Mesodermal cell (in vitro differentiated cells): Measurements from ENCODE around the gene P2RX5.
"Not testable (repeated sequence)": the region's sequence is repeated elsewhere in the genome, so short reads cannot be mapped to it uniquely, and the experiment has no call there.

Experiments used
- H3K27ac ChIP-seq: 2 replicates; pipeline ENCODE4 v1.7.0; 2013; ENCODE audit warnings: mild to moderate bottlenecking, low read depth, low read length, moderate library complexity; ENCODE audit not compliant: severe bottlenecking
- H3K36me3 ChIP-seq: 2 replicates; pipeline ENCODE4 v1.7.1; 2013; ENCODE audit warnings: mild to moderate bottlenecking, low read length, moderate library complexity; ENCODE audit not compliant: control insufficient read depth, insufficient read depth
- H3K4me1 ChIP-seq: one replicate; pipeline ENCODE4 v1.7.1; 2013; ENCODE audit warnings: mild to moderate bottlenecking, low read length; ENCODE audit not compliant: insufficient read depth, control insufficient read depth, poor library complexity, severe bottlenecking
- H3K4me3 ChIP-seq: 2 replicates; pipeline ENCODE4 v1.7.0; 2013; ENCODE audit warnings: low read length, control low read depth, mild to moderate bottlenecking; ENCODE audit not compliant: insufficient read depth, poor library complexity, severe bottlenecking; ENCODE audit errors: extremely low read depth
- H3K9me3 ChIP-seq: 2 replicates; pipeline ENCODE4 v1.7.1; 2013; ENCODE audit warnings: mild to moderate bottlenecking, low read length, moderate library complexity; ENCODE audit not compliant: control insufficient read depth
- WGBS, 2 experiments: methylation state at CpG; one replicate each; pipeline ENCODE4 v1.1.5; 2013; ENCODE audit warnings: missing lambda C conversion rate in 2 of 2; ENCODE audit not compliant: insufficient coverage in 2 of 2; 5-methylcytosine and 5-hydroxymethylcytosine counted together

P2RX5 gene

DNA sequence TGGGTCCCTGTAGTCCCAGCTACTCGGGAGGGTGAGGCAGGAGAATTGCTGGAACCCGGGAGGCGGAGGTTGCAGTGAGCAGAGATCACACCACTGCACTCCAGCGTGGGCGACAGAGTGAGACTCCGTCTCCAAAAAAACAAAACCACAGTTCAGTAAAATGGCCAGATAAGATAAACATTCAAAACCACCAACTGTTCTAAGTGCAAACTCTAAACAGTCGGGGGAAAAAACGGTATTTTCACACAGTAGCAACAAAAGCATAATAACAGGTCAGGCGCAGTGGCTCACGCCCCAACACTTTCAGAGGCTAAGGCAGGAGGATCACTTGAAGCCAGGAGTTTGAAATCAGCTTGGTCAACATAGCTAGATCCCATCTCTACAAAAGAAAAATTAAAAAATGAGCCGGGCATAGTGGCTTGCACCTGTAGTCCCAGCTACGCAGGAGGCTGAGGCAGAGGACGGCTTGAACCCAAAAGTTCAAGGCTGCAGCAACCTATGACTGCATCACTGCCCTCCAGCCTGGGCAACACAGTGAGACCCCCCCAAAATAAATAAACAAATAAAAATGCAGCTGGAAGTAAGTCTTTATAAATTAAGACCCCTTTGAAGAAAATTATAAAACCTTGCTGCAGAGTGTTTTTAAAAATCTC lies 17.0 kb upstream of the P2RX5 start:
- Histone ChIP-seq H3K4me3 (no peak overlapping the region), H3K36me3 (peaks cover 51% of the 10 kb centered on the region), H3K4me1 (no peaks in the 10 kb centered on the region), H3K27ac (no peak overlapping the region), H3K9me3 (no peaks in the 10 kb centered on the region)
- WGBS, 2 experiments: 83 to 90% methylated on average over 10 to 12 of the region's 13 CpGs

DNA sequence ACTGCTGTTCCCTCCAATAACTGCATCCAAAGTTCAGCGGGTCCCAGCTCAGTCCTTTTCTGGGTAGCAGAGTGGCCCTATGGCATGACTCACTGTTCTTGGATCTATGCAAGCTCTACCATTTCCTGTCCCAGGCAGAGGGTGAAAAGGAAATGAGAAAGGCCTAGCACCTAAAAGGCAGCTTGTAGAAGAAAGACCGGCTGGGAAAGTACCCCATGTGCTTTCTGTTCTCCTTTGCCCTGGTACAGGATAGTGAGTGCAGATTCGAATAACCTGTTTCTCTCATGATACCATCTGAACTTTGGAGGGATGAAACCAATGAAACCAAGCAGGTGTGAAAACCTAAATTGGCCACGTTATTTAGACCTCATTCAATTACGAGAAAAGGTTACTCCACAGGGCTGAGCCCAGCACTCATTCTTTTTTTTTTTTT lies 15.0 kb upstream of the P2RX5 start:
- H3K4me1 ChIP-seq: no peaks in the 10 kb centered on the region
- no peaks in the 10 kb centered on the region for H3K9me3 ChIP-seq
- peaks cover 32% of the 10 kb centered on the region for H3K36me3 ChIP-seq
- 65 to 80% methylated on average over 3 of the region's 5 CpGs for WGBS, 2 experiments
- H3K27ac ChIP-seq: peak overlapping the region; percentile 59
- no peak overlapping the region for H3K4me3 ChIP-seq

DNA sequence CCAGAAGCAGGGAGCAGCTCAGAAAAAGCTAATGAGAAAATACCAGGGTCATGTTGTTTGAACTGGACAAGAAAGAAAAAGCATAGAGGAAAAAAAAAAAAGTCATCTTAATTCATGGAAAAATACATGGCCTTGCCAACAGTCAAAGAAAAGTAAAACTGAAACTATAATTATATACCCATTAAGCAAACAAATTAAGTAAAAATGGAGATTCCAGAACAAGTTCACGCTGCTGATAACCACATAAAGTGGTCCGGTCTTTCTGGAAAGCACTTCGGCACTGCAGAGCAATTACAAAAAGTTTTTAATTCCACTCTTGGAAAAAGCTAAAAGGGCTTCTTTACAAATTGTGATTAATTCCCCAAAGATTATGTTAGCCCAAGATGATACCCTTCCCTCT lies 12.4 kb upstream of the P2RX5 start:
- no peak overlapping the region for H3K27ac ChIP-seq
- H3K36me3 ChIP-seq: peaks cover 18% of the 10 kb centered on the region
- H3K9me3 ChIP-seq: no peaks in the 10 kb centered on the region
- WGBS, 2 experiments: 94 to 100% methylated on average over 3 of the region's 3 CpGs
- no peak overlapping the region for H3K4me3 ChIP-seq
- no peaks in the 10 kb centered on the region for H3K4me1 ChIP-seq

DNA sequence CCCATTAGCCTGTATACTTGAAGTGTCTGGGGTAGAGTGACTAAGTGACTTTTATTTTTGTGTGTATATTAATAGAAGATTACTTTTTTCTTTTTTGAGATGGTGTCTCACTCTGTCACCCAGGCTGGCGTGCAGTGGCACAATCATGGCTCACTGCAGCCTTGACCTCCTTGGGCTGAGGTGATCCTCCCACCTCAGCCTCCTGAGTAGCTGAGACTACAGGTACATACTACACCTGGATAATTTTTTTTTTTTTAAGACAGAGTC lies 9.7 kb upstream of the P2RX5 start:
- not testable (repeated sequence) for H3K4me1 ChIP-seq, H3K9me3 ChIP-seq, H3K27ac ChIP-seq, H3K36me3 ChIP-seq, H3K4me3 ChIP-seq
- WGBS, 2 experiments: 75 to 100% methylated on average over 1 of the region's 1 CpG

DNA sequence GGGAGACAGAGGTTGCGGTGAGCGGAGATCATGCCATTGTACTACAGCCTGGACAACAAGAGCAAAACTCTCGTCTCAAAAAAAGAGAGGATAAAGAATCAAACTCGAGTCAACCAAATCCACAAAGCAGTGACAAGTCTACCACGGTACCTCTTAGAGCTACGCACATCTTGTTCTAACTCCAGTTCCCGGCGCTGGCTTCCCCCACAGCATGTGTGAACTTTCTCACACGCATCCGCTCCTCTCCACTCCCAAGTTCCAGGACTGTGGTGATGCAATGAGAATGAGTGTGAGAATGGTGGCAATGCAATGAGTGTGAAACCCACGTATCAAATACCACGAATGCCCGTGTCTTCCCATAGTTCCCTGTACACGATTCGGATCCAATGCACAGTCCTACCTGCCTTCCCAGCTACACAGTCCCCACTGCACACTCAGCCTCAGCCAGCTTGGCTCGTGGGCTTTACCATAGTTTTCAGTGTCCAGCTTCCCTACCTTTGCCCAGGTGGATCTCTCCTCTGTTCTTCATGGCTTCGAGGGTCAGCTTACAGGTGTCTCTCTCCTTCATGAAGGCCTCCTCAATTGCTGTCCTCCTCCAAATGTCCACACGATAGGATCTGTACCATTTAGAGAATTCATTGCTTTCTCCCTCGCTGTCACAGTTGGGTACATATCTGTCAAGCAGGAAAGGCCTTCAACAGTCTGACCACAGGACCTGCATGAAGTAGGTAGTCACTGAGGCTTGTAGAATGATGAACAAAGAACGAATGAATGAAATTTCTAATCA lies 9.2 kb upstream of the P2RX5 start:
- Histone ChIP-seq H3K9me3 (no peaks in the 10 kb centered on the region), H3K4me1 (no peaks in the 10 kb centered on the region), H3K36me3 (no peaks in the 10 kb centered on the region), H3K4me3 (no peak overlapping the region), H3K27ac (no peak overlapping the region)
- WGBS, 2 experiments: 83 to 88% methylated on average over 16 of the region's 20 CpGs

DNA sequence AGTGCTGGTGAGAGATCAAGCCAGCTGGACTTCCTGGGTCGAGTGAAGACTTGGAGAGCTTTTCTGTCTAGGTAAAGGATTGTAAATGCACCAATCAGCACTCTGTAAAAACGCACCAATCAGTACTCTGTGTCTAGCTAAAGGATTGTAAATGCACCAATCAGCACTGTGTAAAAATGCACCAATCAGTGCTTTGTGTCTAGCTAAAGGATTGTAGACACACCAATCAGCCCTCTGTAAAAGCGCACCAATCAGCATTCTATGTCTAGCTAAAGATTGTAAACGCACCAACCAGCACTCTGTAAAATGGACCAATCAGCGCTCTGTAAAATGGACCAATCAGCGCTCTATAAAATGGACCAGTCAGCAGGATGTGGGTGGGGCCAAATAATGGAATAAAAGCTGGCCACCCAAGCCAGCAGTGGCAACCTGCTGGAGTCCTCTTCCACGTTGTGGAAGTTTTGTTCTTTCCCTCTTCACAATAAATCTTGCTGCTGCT lies 6.1 kb upstream of the P2RX5 start:
- not testable (repeated sequence) for H3K4me1 ChIP-seq, H3K36me3 ChIP-seq, H3K4me3 ChIP-seq, H3K27ac ChIP-seq, H3K9me3 ChIP-seq
- WGBS, 2 experiments: 88 to 94% methylated on average over 3 to 7 of the region's 7 CpGs

DNA sequence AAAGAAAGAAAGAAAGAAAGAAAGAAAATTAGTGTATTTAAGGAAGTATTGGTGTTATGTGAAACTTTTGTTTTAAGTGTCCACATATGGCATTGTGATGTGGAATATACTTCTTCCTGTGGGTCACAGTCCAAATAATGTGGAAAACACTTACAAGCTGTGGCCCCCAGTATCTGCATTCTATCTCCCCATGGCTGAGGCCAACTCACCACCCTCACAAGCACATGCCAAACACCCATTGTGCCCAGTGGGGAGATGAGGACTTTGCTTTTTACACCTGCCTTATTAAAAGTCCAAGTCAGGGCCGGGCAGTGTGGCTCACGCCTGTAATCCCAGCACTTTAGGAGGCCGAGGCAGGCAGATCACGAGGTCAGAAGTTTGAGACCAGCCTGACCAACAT lies 4.0 kb upstream of the P2RX5 start:
- H3K36me3 ChIP-seq: no peaks in the 10 kb centered on the region
- H3K4me3 ChIP-seq: no peak overlapping the region
- H3K27ac ChIP-seq: no peak overlapping the region
- peaks cover 8% of the 10 kb centered on the region for H3K9me3 ChIP-seq
- 93 to 96% methylated on average over 3 to 4 of the region's 4 CpGs for WGBS, 2 experiments
- peaks cover 8% of the 10 kb centered on the region for H3K4me1 ChIP-seq

DNA sequence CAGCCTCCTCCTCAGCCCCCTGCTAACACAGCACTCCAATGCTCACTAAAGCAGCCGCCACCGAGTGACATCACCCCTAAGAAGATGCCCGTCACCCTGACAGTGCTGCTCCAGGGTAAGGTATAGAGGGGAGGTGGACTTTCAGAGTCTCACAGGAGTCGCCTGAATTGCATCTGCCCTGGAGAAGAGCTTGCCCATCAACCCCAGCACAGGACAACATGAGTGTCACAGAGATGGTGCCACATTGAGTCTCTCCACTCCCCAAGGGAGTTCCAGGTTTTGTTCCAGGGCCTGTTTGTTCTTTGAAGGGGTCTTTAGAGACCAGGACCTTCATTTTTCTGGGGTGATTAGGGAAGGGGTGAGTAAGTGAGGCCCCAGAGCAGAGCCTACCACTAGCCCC lies 2.2 kb upstream of the P2RX5 start:
- Histone ChIP-seq H3K9me3 (peaks cover 8% of the 10 kb centered on the region), H3K27ac (no peak overlapping the region), H3K36me3 (no peaks in the 10 kb centered on the region), H3K4me3 (no peak overlapping the region), H3K4me1 (peaks cover 8% of the 10 kb centered on the region)
- WGBS, 2 experiments: 93 to 100% methylated on average over 1 to 2 of the region's 4 CpGs

DNA sequence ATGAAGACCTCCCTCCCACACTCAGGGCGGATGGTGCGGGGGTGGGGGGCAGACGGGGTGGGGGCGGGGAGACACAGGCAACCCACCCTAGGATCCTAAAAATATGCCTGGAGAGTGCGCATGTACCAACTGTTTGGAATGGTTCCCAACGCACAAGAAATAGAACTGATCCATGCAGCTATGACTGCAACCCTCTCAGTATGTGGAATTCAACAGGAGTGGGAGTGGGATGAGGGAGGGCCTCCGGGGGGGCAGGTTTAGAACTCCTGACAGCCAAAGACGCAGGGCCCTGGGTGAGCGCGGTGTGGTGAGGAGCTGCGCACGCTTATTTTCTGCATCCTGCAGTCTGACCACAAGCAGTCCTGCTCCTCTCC lies 1.1 kb upstream of the P2RX5 start:
- Histone ChIP-seq H3K27ac (no peak overlapping the region), H3K9me3 (peaks cover 8% of the 10 kb centered on the region), H3K36me3 (no peaks in the 10 kb centered on the region), H3K4me3 (no peak overlapping the region), H3K4me1 (peaks cover 8% of the 10 kb centered on the region)
- 69 to 89% methylated on average over 9 to 10 of the region's 12 CpGs for WGBS, 2 experiments

DNA sequence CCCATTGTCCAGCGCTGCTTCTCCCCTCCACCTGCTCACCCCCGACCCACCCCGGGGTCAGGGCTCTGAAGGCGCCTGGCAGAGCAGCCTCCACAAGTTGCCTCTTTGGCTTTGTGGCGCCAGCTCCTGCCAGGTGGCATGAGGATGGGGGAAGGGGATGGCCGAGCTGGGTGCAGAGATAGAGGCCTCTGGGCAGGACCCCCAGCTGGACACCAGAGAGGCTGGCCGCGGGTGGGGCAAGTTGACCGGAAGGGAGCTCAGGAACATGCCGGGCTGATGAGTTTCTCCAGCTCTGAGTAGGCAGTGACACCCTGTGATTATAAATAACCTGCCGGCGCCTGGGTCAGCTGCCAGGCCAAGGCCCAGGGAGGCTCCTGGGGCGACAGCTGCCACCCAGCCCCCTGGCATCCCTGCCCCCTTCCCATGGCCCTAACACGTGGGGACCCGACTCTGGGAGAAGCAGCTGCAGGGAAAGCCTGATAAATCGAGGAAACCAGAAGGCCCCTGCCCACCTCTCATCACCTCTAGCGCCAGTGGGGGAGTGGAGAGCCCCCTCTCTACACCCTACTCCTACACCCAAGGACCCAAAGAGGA lies 729 bp downstream of the P2RX5 start:
- peaks cover 8% of the 10 kb centered on the region for H3K9me3 ChIP-seq
- 19 to 32% methylated on average over 9 to 13 of the region's 17 CpGs for WGBS, 2 experiments
- no peak overlapping the region for H3K27ac ChIP-seq
- peak overlapping the region; percentile 36 for H3K4me3 ChIP-seq
- H3K36me3 ChIP-seq: no peaks in the 10 kb centered on the region
- H3K4me1 ChIP-seq: peaks cover 8% of the 10 kb centered on the region

DNA sequence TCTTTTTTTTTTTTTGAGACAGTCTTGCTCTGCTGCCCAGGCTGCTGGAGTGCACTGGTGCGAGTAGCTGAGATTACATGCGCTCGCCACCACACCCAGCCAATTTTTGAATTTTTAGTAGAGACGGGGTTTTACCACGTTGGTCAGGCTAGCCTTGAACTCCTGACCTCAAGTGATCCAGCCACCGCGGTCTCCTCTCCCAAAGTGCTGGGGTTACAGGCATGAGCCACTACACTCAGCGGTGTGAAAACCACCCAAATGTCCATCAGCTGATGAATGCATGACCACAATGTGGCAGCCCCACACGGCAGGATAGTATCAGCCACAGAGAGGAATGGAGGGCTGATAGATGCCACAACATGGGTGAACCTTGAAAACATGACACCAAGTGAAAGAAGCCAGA lies 2.1 kb downstream of the P2RX5 start:
- Histone ChIP-seq H3K4me1 (peaks cover 8% of the 10 kb centered on the region), H3K4me3 (no peak overlapping the region), H3K36me3 (no peaks in the 10 kb centered on the region), H3K9me3 (peaks cover 8% of the 10 kb centered on the region), H3K27ac (no peak overlapping the region)
- 93 to 94% methylated on average over 8 to 9 of the region's 9 CpGs for WGBS, 2 experiments
